ENCODE data around the gene MPRIP.

Gene MPRIP

GRCh38 chr17:17026163-17026562 is 16.1 kb upstream of the MPRIP start:
- no peak for DNase-seq
- in situ Hi-C loops (cut with HindIII; ENCODE audit: low pct_ligation_motif_present, low pct_unique_long_range_greater_than_20kb, low sequenced_read_pairs): no loop called here

GRCh38 chr17:17027442-17028058 is 14.7 kb upstream of the MPRIP start:
- DNase-seq: no peak
- in situ Hi-C loops (cut with HindIII; ENCODE audit: low pct_ligation_motif_present, low pct_unique_long_range_greater_than_20kb, low sequenced_read_pairs): no loop called here

GRCh38 chr17:17028059-17028877 is 14.0 kb upstream of the MPRIP start:
- in situ Hi-C loops (cut with HindIII; ENCODE audit: low pct_ligation_motif_present, low pct_unique_long_range_greater_than_20kb, low sequenced_read_pairs): no loop called here
- peak; percentile 99 for DNase-seq

GRCh38 chr17:17028878-17029535 is 13.2 kb upstream of the MPRIP start:
- DNase-seq: no peak
- in situ Hi-C loops (cut with HindIII; ENCODE audit: low pct_ligation_motif_present, low pct_unique_long_range_greater_than_20kb, low sequenced_read_pairs): no loop called here

GRCh38 chr17:17029938-17030337 is 12.3 kb upstream of the MPRIP start:
- no peak for DNase-seq
- in situ Hi-C loops (cut with HindIII; ENCODE audit: low pct_ligation_motif_present, low pct_unique_long_range_greater_than_20kb, low sequenced_read_pairs): no loop called here

- in situ Hi-C loops (cut with HindIII; ENCODE audit: low pct_ligation_motif_present, low pct_unique_long_range_greater_than_20kb, low sequenced_read_pairs): no loop called here
- no peak for DNase-seq
Observed at GRCh38 chr17:17030515-17031211, 11.6 kb upstream of the MPRIP start.

- no peak for DNase-seq
- in situ Hi-C loops (cut with HindIII; ENCODE audit: low pct_ligation_motif_present, low pct_unique_long_range_greater_than_20kb, low sequenced_read_pairs): no loop called here
Observed at GRCh38 chr17:17032131-17032692, 10.0 kb upstream of the MPRIP start.

GRCh38 chr17:17033466-17033865 is 8.8 kb upstream of the MPRIP start:
- no peak for DNase-seq
- in situ Hi-C loops (cut with HindIII; ENCODE audit: low pct_ligation_motif_present, low pct_unique_long_range_greater_than_20kb, low sequenced_read_pairs): no loop called here

- no peak for DNase-seq
- in situ Hi-C loops (cut with HindIII; ENCODE audit: low pct_ligation_motif_present, low pct_unique_long_range_greater_than_20kb, low sequenced_read_pairs): no loop called here
Observed at GRCh38 chr17:17034026-17034425, 8.2 kb upstream of the MPRIP start.

- DNase-seq: no peak
Observed at GRCh38 chr17:17034496-17035075, 7.7 kb upstream of the MPRIP start.

GRCh38 chr17:17035490-17035889 is 6.8 kb upstream of the MPRIP start:
- DNase-seq: no peak
- in situ Hi-C loops (cut with HindIII; ENCODE audit: low pct_ligation_motif_present, low pct_unique_long_range_greater_than_20kb, low sequenced_read_pairs): no loop called here

More at GRCh38 chr17:17034496-17035075, 7.7 kb upstream of the MPRIP start:
- in situ Hi-C loops (cut with HindIII; ENCODE audit: low pct_ligation_motif_present, low pct_unique_long_range_greater_than_20kb, low sequenced_read_pairs): no loop called here

GRCh38 chr17:17035920-17036523 is 6.2 kb upstream of the MPRIP start:
- in situ Hi-C loops (cut with HindIII; ENCODE audit: low pct_ligation_motif_present, low pct_unique_long_range_greater_than_20kb, low sequenced_read_pairs): no loop called here
- no peak for DNase-seq

GRCh38 chr17:17036524-17036998 is 5.7 kb upstream of the MPRIP start:
- no peak for DNase-seq
- in situ Hi-C loops (cut with HindIII; ENCODE audit: low pct_ligation_motif_present, low pct_unique_long_range_greater_than_20kb, low sequenced_read_pairs): no loop called here

GRCh38 chr17:17039911-17040310 is 2.3 kb upstream of the MPRIP start:
- in situ Hi-C loops (cut with HindIII; ENCODE audit: low pct_ligation_motif_present, low pct_unique_long_range_greater_than_20kb, low sequenced_read_pairs): no loop called here
- no peak for DNase-seq

- DNase-seq: peak; percentile 34
- in situ Hi-C loops (cut with HindIII; ENCODE audit: low pct_ligation_motif_present, low pct_unique_long_range_greater_than_20kb, low sequenced_read_pairs): no loop called here
Observed at GRCh38 chr17:17041018-17041521, 1.2 kb upstream of the MPRIP start.

GRCh38 chr17:17041571-17042383 is 480 bp upstream of the MPRIP start:
- peak; percentile 98 for DNase-seq
- in situ Hi-C loops (cut with HindIII; ENCODE audit: low pct_ligation_motif_present, low pct_unique_long_range_greater_than_20kb, low sequenced_read_pairs): no loop called here

GRCh38 chr17:17042851-17043460 is 699 bp downstream of the MPRIP start:
- in situ Hi-C loops (cut with HindIII; ENCODE audit: low pct_ligation_motif_present, low pct_unique_long_range_greater_than_20kb, low sequenced_read_pairs): no loop called here
- DNase-seq: peak; percentile 44

Data from ACHN (cell line).